Measurements from ENCODE around the gene GPATCH2L. TPM values are rescaled to one million over a fixed set of nuclear protein-coding genes. Genes with fewer than 3 reads are reported as not detected.

Gene GPATCH2L
- total RNA-seq, 4 donors from 2014 or later = 42.4 to 59.1 (median 48.3) TPM

- intact Hi-C loops (cut with DNase I) = no loop called here
- no peak for TF ChIP-seq POLR2AphosphoS5 (IDR thresholded peaks at IDR 0.05)
- no peak for TF ChIP-seq CTCF (IDR thresholded peaks at IDR 0.05)
- no peak for DNase-seq (ENCODE audit: extremely low spot score)
- Histone ChIP-seq H3K36me3 (no peaks in the 10 kb centered on the region), H3K27ac (replicated peaks in 1 of 4) (no peak overlapping the region), H3K4me1 (peaks cover 3 to 15% (median 13%) of the 10 kb centered on the region in 4 donors), H3K9me3 (peaks cover 0 to 11% (median 6%) of the 10 kb centered on the region in 4 donors), H3K27me3 (peaks cover 0 to 56% (median 8%) of the 10 kb centered on the region in 4 donors), H3K4me3 (peak overlapping the region; percentile 47 to 51 (median 48))
- WGBS = 15% methylated on average over 50 of the region's 50 CpGs
Measured at GRCh38 chr14:76138758-76139723, 12.7 kb upstream of the GPATCH2L start.

- TF ChIP-seq POLR2AphosphoS5 (IDR thresholded peaks at IDR 0.05) (no peak), EP300 (IDR thresholded peaks at IDR 0.05) (no peak), CTCF (IDR thresholded peaks at IDR 0.05) (no peak), POLR2A (IDR thresholded peaks at IDR 0.05; ENCODE audit: low read depth) (no peak)
- DNase-seq (ENCODE audit: extremely low spot score) = no peak
- Histone ChIP-seq H3K4me3 (no peak overlapping the region), H3K27ac (replicated peaks in 1 of 4) (no peak overlapping the region), H3K9me3 (peaks cover 0 to 13% (median 6%) of the 10 kb centered on the region in 4 donors), H3K27me3 (peaks cover 0 to 13% (median 0%) of the 10 kb centered on the region in 4 donors), H3K36me3 (no peaks in the 10 kb centered on the region), H3K4me1 (peaks cover 0 to 8% (median 7%) of the 10 kb centered on the region in 4 donors)
- intact Hi-C loops (cut with DNase I) = no loop called here
- WGBS = 72% methylated on average over 2 of the region's 2 CpGs
Measured at GRCh38 chr14:76143642-76144041, 8.1 kb upstream of the GPATCH2L start.

- peaks cover 0 to 13% (median 6%) of the 10 kb centered on the region in 4 donors for H3K9me3 ChIP-seq
- TF ChIP-seq POLR2AphosphoS5 (IDR thresholded peaks at IDR 0.05) = no peak
- no peak for TF ChIP-seq POLR2A (IDR thresholded peaks at IDR 0.05; ENCODE audit: low read depth)
- no peak for TF ChIP-seq CTCF (IDR thresholded peaks at IDR 0.05)
- no peak overlapping the region for H3K27ac ChIP-seq (replicated peaks in 1 of 4)
- DNase-seq (ENCODE audit: extremely low spot score) = no peak
- no peak overlapping the region for H3K4me3 ChIP-seq
- intact Hi-C loops (cut with DNase I) = no loop called here
- no peaks in the 10 kb centered on the region for H3K27me3 ChIP-seq
- H3K36me3 ChIP-seq = no peaks in the 10 kb centered on the region
- H3K4me1 ChIP-seq = no peaks in the 10 kb centered on the region
Measured at GRCh38 chr14:76146976-76147375, 4.7 kb upstream of the GPATCH2L start.

GRCh38 chr14:76149196-76149595 lies 2.5 kb upstream of the GPATCH2L start:
- H3K27ac ChIP-seq (replicated peaks in 1 of 4) = no peak overlapping the region
- H3K36me3 ChIP-seq = peaks cover 0 to under 1% (median under 1%) of the 10 kb centered on the region in 4 donors
- H3K27me3 ChIP-seq = no peaks in the 10 kb centered on the region
- H3K4me1 ChIP-seq = peaks cover 16 to 19% (median 18%) of the 10 kb centered on the region in 4 donors
- H3K9me3 ChIP-seq = peaks cover 0 to under 1% (median 0%) of the 10 kb centered on the region in 4 donors
- no peak for DNase-seq (ENCODE audit: extremely low spot score)
- intact Hi-C loops (cut with DNase I) = no loop called here
- 79% methylated on average over 2 of the region's 2 CpGs for WGBS
- TF ChIP-seq POLR2A (IDR thresholded peaks at IDR 0.05; ENCODE audit: low read depth) (no peak), POLR2AphosphoS5 (IDR thresholded peaks at IDR 0.05) (no peak), CTCF (IDR thresholded peaks at IDR 0.05) (no peak), EP300 (IDR thresholded peaks at IDR 0.05) (no peak)
- H3K4me3 ChIP-seq = no peak overlapping the region

Measured in esophagus muscularis mucosa (tissue), 4 donors.